Activated naive CD4-positive, alpha-beta T cell (primary cell): ENCODE data around the gene TUSC2.
"Not testable (repeated sequence)": the region's sequence is repeated elsewhere in the genome, so short reads cannot be mapped to it uniquely, and the experiment has no call there.

Source experiments
- DNase-seq, 4 experiments: peaks; one replicate each; lab custom pipeline; 2025; lab: John Stamatoyannopoulos, UW

The TUSC2 gene

GRCh38 chr3:50318615-50319014 lies 9.4 kb downstream of the TUSC2 start:
- no peak for DNase-seq

- no peak for DNase-seq
Observed at GRCh38 chr3:50318163-50318562, 9.9 kb downstream of the TUSC2 start.

- DNase-seq = no peak
Observed at GRCh38 chr3:50317300-50317699, 10.7 kb downstream of the TUSC2 start.

GRCh38 chr3:50316657-50317242 lies 11.3 kb downstream of the TUSC2 start:
- peak in 1 of 4 experiments; percentile 14 for DNase-seq

- DNase-seq = no peak
Observed at GRCh38 chr3:50314816-50315215, 13.2 kb downstream of the TUSC2 start.

- DNase-seq = no peak
Observed at GRCh38 chr3:50314342-50314741, 13.7 kb downstream of the TUSC2 start.

- DNase-seq = not testable (repeated sequence)
Observed at GRCh38 chr3:50312041-50312440, 16.0 kb downstream of the TUSC2 start.

- no peak for DNase-seq
Observed at GRCh38 chr3:50304601-50305000, 23.4 kb downstream of the TUSC2 start.

- no peak for DNase-seq
Observed at GRCh38 chr3:50303013-50303815, 24.8 kb downstream of the TUSC2 start, which contains the start of gene HYAL1. Gene HYAL1, minus strand, starts transcription at chr3:50303574. Its CDS starts 618 bp downstream, at chr3:50302956.

- no peak for DNase-seq
Observed at GRCh38 chr3:50302095-50303012, 25.7 kb downstream of the TUSC2 start.

- DNase-seq = no peak
Observed at GRCh38 chr3:50300681-50301254, 27.3 kb downstream of the TUSC2 start.

- no peak for DNase-seq
Observed at GRCh38 chr3:50299929-50300680, 27.9 kb downstream of the TUSC2 start.

- no peak for DNase-seq
Observed at GRCh38 chr3:50299638-50299928, 28.4 kb downstream of the TUSC2 start.

- DNase-seq = peak; percentile 95 to 99 (median 96)
Observed at GRCh38 chr3:50298836-50299637, 29.0 kb downstream of the TUSC2 start, which contains the start of the genes HYAL3 and NAA80. Gene HYAL3, minus strand, starts transcription at chr3:50299405. Its CDS starts 3,803 bp downstream, at chr3:50295602. Gene NAA80, minus strand, starts transcription at chr3:50299405. Its CDS starts 1,942 bp downstream, at chr3:50297463.

GRCh38 chr3:50297896-50298725 lies 29.9 kb downstream of the TUSC2 start:
- DNase-seq = no peak

- no peak for DNase-seq
Observed at GRCh38 chr3:50297384-50297775, 30.6 kb downstream of the TUSC2 start.

- DNase-seq = no peak
Observed at GRCh38 chr3:50296721-50297383, 31.2 kb downstream of the TUSC2 start.

- no peak for DNase-seq
Observed at GRCh38 chr3:50295553-50296431, 32.2 kb downstream of the TUSC2 start.
